ENCODE measurements around the gene SIVA1. TPM values are rescaled to one million over a fixed set of nuclear protein-coding genes. Genes with fewer than 3 reads are reported as not detected.

SIVA1 gene
- total RNA-seq, 2 experiments from 2014 or later, result 111 to 124 TPM

DNA sequence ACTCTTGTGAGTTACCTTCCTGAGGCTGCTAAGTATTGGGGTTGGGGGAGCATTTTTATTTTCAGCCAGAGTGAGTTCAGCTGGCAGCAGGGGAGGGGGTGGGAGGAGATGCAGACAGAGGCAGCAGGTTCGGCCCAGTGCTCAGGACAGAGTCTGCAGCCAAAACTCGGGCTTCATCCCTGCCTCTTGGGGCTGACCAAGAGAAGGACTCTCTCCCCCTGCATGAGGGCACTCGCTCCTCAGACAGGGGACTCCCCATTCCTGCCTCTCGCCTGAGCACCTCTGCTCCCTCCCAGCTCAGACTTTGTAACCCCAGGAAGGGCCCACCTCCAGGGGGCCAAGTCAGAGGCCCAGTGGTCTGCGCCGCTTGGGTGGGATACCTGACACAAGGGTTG lies 43.7 kb downstream of the SIVA1 start:
- no peaks in the 10 kb centered on the region for H3K27me3 ChIP-seq (ENCODE audit: control insufficient read depth in 1 of 2, insufficient read depth in 2 of 2, low read length in 2 of 2)
- DNase-seq, result no peak
- H3K4me1 Mint-ChIP-seq (ENCODE audit: low read depth), result peaks cover 50% of the 10 kb centered on the region
- POLR2A ChIA-PET, result interaction anchor here (1.2 to 2.7 kb wide), 2 partner anchors 28 to 44 kb away, joined by 4 to 9 read pairs; partner anchors contain the start of gene SIVA1
- H3K9me3 Mint-ChIP-seq, result no peaks in the 10 kb centered on the region
- H3K36me3 ChIP-seq (ENCODE audit: insufficient read depth, low read length), result peaks cover 10% of the 10 kb centered on the region
- peaks cover 6% of the 10 kb centered on the region for H3K36me3 Mint-ChIP-seq (ENCODE audit: low read depth)
- peak overlapping the region; percentile 82 for H3K27ac Mint-ChIP-seq
- TF ChIP-seq CTCF (IDR thresholded peaks at IDR 0.05), result no peak
- CTCF ChIA-PET, result no interaction called here
- intact Hi-C loops (cut with DNase I, micrococcal nuclease), result loop anchor here in 1 of 2 experiments (2.0 to 10.0 kb wide), 2 partner anchors 68 to 698 kb away; partner anchors contain the start of genes CEP170B and TEDC1
- H3K4me1 ChIP-seq (ENCODE audit: insufficient read depth, low read length), result peaks cover 61% of the 10 kb centered on the region
- H3K4me3 ChIP-seq (ENCODE audit: low read length), result no peak overlapping the region
- no peaks in the 10 kb centered on the region for H3K27me3 Mint-ChIP-seq
- peak overlapping the region; percentile 88 for H3K4me3 Mint-ChIP-seq
- ATAC-seq (ENCODE audit: poor library complexity), result no peak
- no peaks in the 10 kb centered on the region for H3K9me3 ChIP-seq (ENCODE audit: control insufficient read depth in 1 of 2, insufficient read depth in 1 of 2, low read length in 2 of 2)
- no peak overlapping the region for H3K27ac ChIP-seq (ENCODE audit: low read depth in 1 of 2, low read length in 2 of 2)

DNA sequence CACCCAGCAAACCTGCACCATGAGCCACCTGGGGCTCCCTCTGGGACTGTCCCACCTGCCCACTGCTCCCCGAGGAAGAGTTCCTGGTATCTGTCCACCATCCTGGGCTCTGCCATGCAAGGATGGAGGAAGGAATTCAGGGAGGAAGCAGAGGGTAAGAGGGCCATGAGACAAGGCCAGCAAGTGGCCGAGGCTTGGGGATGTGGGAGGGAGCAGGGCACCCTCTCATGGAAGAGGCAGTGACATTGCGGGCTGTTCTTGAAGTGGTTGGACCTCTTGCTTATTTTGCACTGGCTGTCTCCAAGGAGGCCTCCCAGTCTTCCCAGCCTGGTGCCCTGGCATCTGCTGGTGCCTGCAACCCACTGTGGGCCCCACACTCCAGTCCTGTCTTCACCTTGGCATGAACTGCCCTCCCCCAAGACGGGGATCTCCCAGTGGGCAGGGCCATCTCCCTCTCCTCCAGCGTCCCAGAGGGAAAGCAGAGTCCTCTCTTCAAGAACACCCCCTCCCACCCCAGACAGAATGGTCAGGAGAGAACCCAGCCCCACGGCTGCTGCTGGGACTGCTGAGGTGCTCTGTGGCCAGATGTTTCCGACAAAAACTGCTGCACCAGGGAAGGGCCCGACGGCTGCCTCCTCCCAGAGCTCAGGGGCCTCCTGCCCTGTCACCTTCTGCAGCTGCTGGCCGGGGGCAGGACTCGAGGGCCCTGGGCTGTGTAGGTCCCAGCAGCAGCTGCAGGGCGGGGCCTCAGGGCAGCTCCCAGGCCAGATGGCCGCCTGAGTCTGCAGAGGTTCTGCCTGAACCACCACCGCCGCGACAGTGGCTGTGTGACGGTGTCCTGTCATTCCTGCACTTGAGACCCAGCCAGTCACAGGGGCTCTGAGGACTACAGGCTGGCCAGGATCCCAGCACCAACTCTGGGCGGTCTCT lies 44.4 kb downstream of the SIVA1 start:
- Mint-ChIP-seq H3K9me3 (no peaks in the 10 kb centered on the region), H3K4me1 (ENCODE audit: low read depth) (peaks cover 54% of the 10 kb centered on the region), H3K4me3 (peak overlapping the region; percentile 88), H3K27ac (peak overlapping the region; percentile 82), H3K27me3 (no peaks in the 10 kb centered on the region), H3K36me3 (ENCODE audit: low read depth) (peaks cover 6% of the 10 kb centered on the region)
- H3K27ac ChIP-seq (ENCODE audit: low read depth in 1 of 2, low read length in 2 of 2), result no peak overlapping the region
- H3K4me3 ChIP-seq (ENCODE audit: low read length), result no peak overlapping the region
- H3K4me1 ChIP-seq (ENCODE audit: insufficient read depth, low read length), result peaks cover 61% of the 10 kb centered on the region
- intact Hi-C loops (cut with DNase I, micrococcal nuclease), result loop anchor here in 1 of 2 experiments (2.0 to 10.0 kb wide), 3 partner anchors 29 to 697 kb away; partner anchors contain the start of genes CEP170B and TEDC1
- H3K36me3 ChIP-seq (ENCODE audit: insufficient read depth, low read length), result peaks cover 3% of the 10 kb centered on the region
- DNase-seq (peak in 1 of 14 experiments; percentile 21), ATAC-seq (ENCODE audit: poor library complexity) (no peak)
- ChIA-PET CTCF (interaction anchor here (1.1 kb wide), 1 partner anchor 45 kb away, joined by 4 read pairs; the partner anchor contains the start of gene SIVA1), POLR2A (interaction anchor here (1.3 to 2.7 kb wide), 2 partner anchors 20 to 45 kb away, joined by 3 to 9 read pairs; partner anchors contain the start of gene SIVA1)
- no peaks in the 10 kb centered on the region for H3K9me3 ChIP-seq (ENCODE audit: control insufficient read depth in 1 of 2, insufficient read depth in 1 of 2, low read length in 2 of 2)
- H3K27me3 ChIP-seq (ENCODE audit: control insufficient read depth in 1 of 2, insufficient read depth in 2 of 2, low read length in 2 of 2), result no peaks in the 10 kb centered on the region
- no peak for TF ChIP-seq CTCF (IDR thresholded peaks at IDR 0.05)

DNA sequence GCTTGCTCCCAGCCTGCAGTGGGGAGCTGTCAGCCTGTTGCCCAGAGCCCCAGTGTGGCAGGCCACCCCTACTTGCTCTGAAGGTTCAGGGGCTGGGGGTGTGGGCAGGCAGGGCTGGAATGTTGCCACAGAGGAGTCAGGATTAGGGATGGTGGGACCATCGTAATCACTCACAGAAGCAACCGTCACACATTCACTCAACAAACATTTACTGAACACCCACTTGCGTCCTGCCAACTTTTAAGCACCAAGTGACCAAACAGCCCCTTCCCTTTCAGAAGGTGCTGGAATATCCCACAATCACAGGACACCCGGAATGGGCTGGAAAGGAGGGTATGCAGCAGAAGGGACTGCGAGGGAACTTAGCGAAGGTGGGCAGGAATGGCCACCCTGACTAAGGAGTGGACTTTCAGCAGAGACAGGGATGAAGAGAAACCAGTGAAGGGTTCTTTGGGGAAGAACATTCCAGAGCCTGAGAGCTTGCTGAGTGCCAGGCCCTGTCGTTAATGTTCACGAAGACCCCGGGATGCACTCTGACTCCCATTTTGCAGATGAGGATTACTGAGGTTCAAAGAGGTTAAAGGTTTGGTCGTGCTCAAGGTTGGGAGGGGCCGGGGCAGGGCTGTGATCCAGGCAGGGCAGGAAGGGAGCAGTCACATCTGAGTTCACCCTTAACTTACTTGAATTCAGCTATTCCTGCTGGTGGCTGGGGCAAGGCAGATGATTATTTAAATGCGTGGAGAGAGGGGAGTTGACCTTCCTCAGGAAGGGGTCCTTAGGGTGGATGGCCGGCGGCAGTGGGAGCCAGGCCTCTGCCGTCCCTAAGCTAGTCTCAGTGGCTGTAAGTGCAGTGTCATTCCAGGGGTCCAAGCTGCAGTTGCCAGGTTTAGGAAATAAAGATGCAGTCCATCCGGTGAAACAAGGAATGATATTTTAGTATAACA lies 45.6 kb downstream of the SIVA1 start:
- no peak overlapping the region for H3K4me3 ChIP-seq (ENCODE audit: low read length)
- no peak for TF ChIP-seq CTCF (IDR thresholded peaks at IDR 0.05)
- ATAC-seq (ENCODE audit: poor library complexity) (no peak), DNase-seq (peak in 1 of 14 experiments; percentile 27)
- Mint-ChIP-seq H3K4me3 (peak overlapping the region; percentile 79), H3K27me3 (no peaks in the 10 kb centered on the region), H3K9me3 (no peaks in the 10 kb centered on the region), H3K4me1 (ENCODE audit: low read depth) (peaks cover 48% of the 10 kb centered on the region), H3K36me3 (ENCODE audit: low read depth) (peaks cover 6% of the 10 kb centered on the region), H3K27ac (peak overlapping the region; percentile 71)
- no peaks in the 10 kb centered on the region for H3K27me3 ChIP-seq (ENCODE audit: control insufficient read depth in 1 of 2, insufficient read depth in 2 of 2, low read length in 2 of 2)
- H3K36me3 ChIP-seq (ENCODE audit: insufficient read depth, low read length), result no peaks in the 10 kb centered on the region
- ChIA-PET POLR2A (interaction anchor here (0.9 to 1.3 kb wide), 2 partner anchors 19 to 28 kb away, joined by 3 read pairs; no protein-coding TSS in a partner anchor), CTCF (interaction anchor here (0.6 to 1.1 kb wide), 2 partner anchors 46 to 66 kb away, joined by 3 to 4 read pairs; partner anchors contain the start of gene SIVA1)
- intact Hi-C loops (cut with DNase I, micrococcal nuclease), result loop anchor here in 1 of 2 experiments (2.0 to 10.0 kb wide), 2 partner anchors 30 to 696 kb away; partner anchors contain the start of gene TEDC1
- peaks cover 61% of the 10 kb centered on the region for H3K4me1 ChIP-seq (ENCODE audit: insufficient read depth, low read length)
- H3K27ac ChIP-seq (ENCODE audit: low read depth in 1 of 2, low read length in 2 of 2), result peak overlapping the region in 1 of 2 donors; percentile 82
- H3K9me3 ChIP-seq (ENCODE audit: control insufficient read depth in 1 of 2, insufficient read depth in 1 of 2, low read length in 2 of 2), result no peaks in the 10 kb centered on the region

Measured in CD4-positive, alpha-beta T cell (primary cell).